Right lobe of liver (tissue), 4 donors: ENCODE results near the gene COL5A1.

Experiments used
- POLR2A ChIP-seq: fragments of 450-650 bp; IDR thresholded peaks from one replicate; pipeline ENCODE4 v1.6.1; 2017; ENCODE audit warnings: antibody characterized with exemption, mild to moderate bottlenecking
- TF ChIP-seq, protein P1 (sequence below), 4 donors: fragments of 200-600 bp in 3 of 4; fragments of 450-650 bp in 1 of 4; IDR thresholded peaks; one replicate each; pipeline versions ENCODE4 v1.5.1 to v1.8.0; 2016 to 2022; ENCODE audit warnings: antibody characterized with exemption in 4 of 4, mild to moderate bottlenecking in 2 of 4
- donor health status: DM: no; HTN: no; CAD: no.
- donor health status: DM: no; HTN: no; CAD: no.
- donor health status: DM: no; HTN: yes; CAD: no.

DNA sequence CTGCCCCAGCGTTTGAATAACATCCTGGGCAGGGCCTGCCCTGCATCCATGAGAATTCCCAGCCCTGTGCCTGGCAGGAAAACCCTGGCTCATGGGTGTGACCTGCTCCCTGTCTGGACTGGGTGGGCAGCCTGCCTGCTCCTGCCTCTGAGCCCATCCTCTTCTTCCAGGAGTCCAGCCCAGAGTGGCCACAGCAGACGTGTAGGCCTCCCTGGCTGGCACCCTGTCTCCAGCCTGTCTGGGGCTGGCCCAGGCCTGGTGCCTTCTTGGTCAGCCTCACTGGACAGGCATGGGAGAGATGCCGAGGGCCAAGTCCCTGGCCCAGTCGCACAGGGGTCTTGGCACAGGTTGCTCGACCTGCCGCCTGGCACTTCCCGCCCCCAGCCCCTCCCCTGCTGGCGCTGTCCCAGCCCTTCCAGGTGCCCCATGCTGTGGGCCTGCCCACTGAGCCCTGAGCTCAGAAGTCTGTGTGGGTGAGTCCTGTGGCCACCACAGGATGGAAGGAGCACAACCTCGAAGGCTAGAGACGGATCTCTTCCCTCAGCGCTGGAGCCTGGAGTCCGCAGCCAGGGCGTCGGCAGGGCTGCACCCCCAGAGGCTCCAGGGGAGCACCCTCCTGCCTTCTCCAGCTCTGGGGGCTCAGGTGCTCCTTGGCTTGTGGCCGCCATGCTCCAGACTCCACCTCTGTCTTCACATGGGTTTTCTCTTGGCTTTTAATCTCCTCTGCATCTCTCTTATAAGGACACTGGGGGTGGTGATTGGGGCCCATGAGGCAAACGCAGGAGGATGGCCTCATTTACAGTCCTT, 11.8 kb upstream of the COL5A1 start:
- TF ChIP-seq, protein P1, sequence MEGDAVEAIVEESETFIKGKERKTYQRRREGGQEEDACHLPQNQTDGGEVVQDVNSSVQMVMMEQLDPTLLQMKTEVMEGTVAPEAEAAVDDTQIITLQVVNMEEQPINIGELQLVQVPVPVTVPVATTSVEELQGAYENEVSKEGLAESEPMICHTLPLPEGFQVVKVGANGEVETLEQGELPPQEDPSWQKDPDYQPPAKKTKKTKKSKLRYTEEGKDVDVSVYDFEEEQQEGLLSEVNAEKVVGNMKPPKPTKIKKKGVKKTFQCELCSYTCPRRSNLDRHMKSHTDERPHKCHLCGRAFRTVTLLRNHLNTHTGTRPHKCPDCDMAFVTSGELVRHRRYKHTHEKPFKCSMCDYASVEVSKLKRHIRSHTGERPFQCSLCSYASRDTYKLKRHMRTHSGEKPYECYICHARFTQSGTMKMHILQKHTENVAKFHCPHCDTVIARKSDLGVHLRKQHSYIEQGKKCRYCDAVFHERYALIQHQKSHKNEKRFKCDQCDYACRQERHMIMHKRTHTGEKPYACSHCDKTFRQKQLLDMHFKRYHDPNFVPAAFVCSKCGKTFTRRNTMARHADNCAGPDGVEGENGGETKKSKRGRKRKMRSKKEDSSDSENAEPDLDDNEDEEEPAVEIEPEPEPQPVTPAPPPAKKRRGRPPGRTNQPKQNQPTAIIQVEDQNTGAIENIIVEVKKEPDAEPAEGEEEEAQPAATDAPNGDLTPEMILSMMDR (IDR thresholded peaks at IDR 0.05): no peak
- TF ChIP-seq POLR2A: no peak
